ENCODE measurements around the gene TBC1D22A.

- TF ChIP-seq CTCF (IDR thresholded peaks at IDR 0.05) (no peak), POLR2A (IDR thresholded peaks at IDR 0.05) (no peak)
Observed at GRCh38 chr22:47014636-47015345, 252.3 kb downstream of the TBC1D22A start.
